Esophagus muscularis mucosa (tissue), 4 donors: Measurements from ENCODE around the gene GPT2. TPM values are rescaled to one million over a fixed set of nuclear protein-coding genes. Genes with fewer than 3 reads are reported as not detected.

Source experiments
- DNase-seq: peaks from one replicate; pipeline ENCODE4 v3.0.0-alpha.2; 2017; ENCODE audit errors: extremely low spot score
- H3K27ac ChIP-seq, 4 donors: fragments of 200-600 bp; sonication (generic); replicated peaks in 1 of 4; 1 replicate in 3 of 4; 2 replicates in 1 of 4; pipeline ENCODE4 v1.5.1; 2016 to 2019; ENCODE audit warnings: mild to moderate bottlenecking in 1 of 4
- H3K27me3 ChIP-seq, 4 donors: fragments of 200-600 bp; sonication (generic); one replicate each; pipeline versions ENCODE4 v1.5.1 to v1.6.0; 2016 to 2019
- H3K36me3 ChIP-seq, 4 donors: fragments of 200-600 bp; sonication (generic); one replicate each; pipeline ENCODE4 v1.5.1; 2016 to 2019
- H3K4me1 ChIP-seq, 4 donors: fragments of 200-600 bp; sonication (generic); one replicate each; pipeline ENCODE4 v1.5.1; 2016 to 2019
- H3K4me3 ChIP-seq, 4 donors: fragments of 200-600 bp; sonication (generic); 1 replicate in 2 of 4; 2 replicates in 2 of 4; pipeline ENCODE4 v1.5.1; 2016 to 2019; ENCODE audit warnings: mild to moderate bottlenecking in 4 of 4, moderate library complexity in 1 of 4
- H3K9me3 ChIP-seq, 4 donors: fragments of 200-600 bp; sonication (generic); 1 replicate in 3 of 4; 2 replicates in 1 of 4; pipeline ENCODE4 v1.5.1; 2016 to 2019
- CTCF ChIP-seq, 3 experiments: fragments of 200-600 bp in 2 of 3; fragments of 450-650 bp in 1 of 3; sonication (generic) in 2 of 3; IDR thresholded peaks; one replicate each; pipeline ENCODE4 v1.5.1; 2017 to 2019; ENCODE audit warnings: antibody characterized with exemption in 3 of 3, mild to moderate bottlenecking in 2 of 3, moderate library complexity in 1 of 3
- EP300 ChIP-seq: sonication (generic); formaldehyde crosslinking; IDR thresholded peaks from one replicate; pipeline ENCODE4 v1.6.1; 2017; ENCODE audit warnings: antibody characterized with exemption
- POLR2A ChIP-seq: fragments of 450-650 bp; IDR thresholded peaks from one replicate; pipeline ENCODE4 v1.6.1; 2017; ENCODE audit warnings: antibody characterized with exemption, moderate library complexity, mild to moderate bottlenecking, low read depth
- POLR2AphosphoS5 ChIP-seq, 2 donors: sonication (generic); formaldehyde crosslinking; IDR thresholded peaks; one replicate each; pipeline ENCODE4 v1.6.1; 2017; ENCODE audit warnings: antibody characterized with exemption in 2 of 2
- WGBS: methylation state at CpG from one replicate; pipeline ENCODE4 v1.1.5; 2018; 5-methylcytosine and 5-hydroxymethylcytosine counted together
- intact Hi-C: fragments of 100-400 bp; cut with DNase I; formaldehyde crosslinking; loops from one replicate; pipeline ENCODE4 v1.15.1; 2023
- total RNA-seq, 4 donors: library from RNA; depleted of rRNA; stranded (reverse); fragments of >200 nt; gene quantifications; one replicate each; pipeline versions ENCODE4 v1.1.0 to v1.2.1, GENCODE V29; 2016

GPT2 gene
- total RNA-seq, 4 donors from 2014 or later = 2.5 to 5.7 (median 3.6) TPM

- Histone ChIP-seq H3K27me3 (no peaks in the 10 kb centered on the region), H3K4me1 (peaks cover 0 to 9% (median 2%) of the 10 kb centered on the region in 4 donors), H3K36me3 (peaks cover 0 to 34% (median 7%) of the 10 kb centered on the region in 4 donors), H3K9me3 (no peaks in the 10 kb centered on the region), H3K27ac (no peak overlapping the region), H3K4me3 (no peak overlapping the region)
- no peak for DNase-seq
- no peak for TF ChIP-seq POLR2AphosphoS5 (IDR thresholded peaks at IDR 0.05)
- no peak for TF ChIP-seq EP300
- no peak for TF ChIP-seq POLR2A
- TF ChIP-seq CTCF (IDR thresholded peaks at IDR 0.05) = no peak
- intact Hi-C loops = no loop called here
- 93% methylated on average over 3 of the region's 3 CpGs for WGBS
Measured at GRCh38 chr16:46904471-46904870, 20.3 kb downstream of the GPT2 start.

- Histone ChIP-seq H3K36me3 (peaks cover 0 to 35% (median 0%) of the 10 kb centered on the region in 4 donors), H3K9me3 (no peaks in the 10 kb centered on the region), H3K4me3 (no peak overlapping the region), H3K4me1 (peaks cover 0 to 10% (median 2%) of the 10 kb centered on the region in 4 donors), H3K27ac (no peak overlapping the region), H3K27me3 (no peaks in the 10 kb centered on the region)
- TF ChIP-seq POLR2AphosphoS5 (IDR thresholded peaks at IDR 0.05) (no peak), EP300 (no peak), CTCF (IDR thresholded peaks at IDR 0.05) (no peak)
- intact Hi-C loops = no loop called here
- 91% methylated on average over 12 of the region's 12 CpGs for WGBS
- DNase-seq = no peak
Measured at GRCh38 chr16:46906360-46907060, 22.3 kb downstream of the GPT2 start.

GRCh38 chr16:46907061-46907774 is 23.1 kb downstream of the GPT2 start:
- Histone ChIP-seq H3K4me1 (peaks cover 0 to 10% (median 2%) of the 10 kb centered on the region in 4 donors), H3K27ac (no peak overlapping the region), H3K4me3 (no peak overlapping the region), H3K27me3 (no peaks in the 10 kb centered on the region), H3K36me3 (peaks cover 0 to 34% (median 0%) of the 10 kb centered on the region in 4 donors), H3K9me3 (no peaks in the 10 kb centered on the region)
- intact Hi-C loops = no loop called here
- WGBS = 94% methylated on average over 12 of the region's 12 CpGs
- no peak for DNase-seq
- TF ChIP-seq EP300 (no peak), CTCF (IDR thresholded peaks at IDR 0.05) (no peak), POLR2AphosphoS5 (IDR thresholded peaks at IDR 0.05) (no peak), POLR2A (no peak)

GRCh38 chr16:46908540-46909372 is 24.6 kb downstream of the GPT2 start:
- TF ChIP-seq POLR2A (no peak), CTCF (IDR thresholded peaks at IDR 0.05) (peak; percentile 62 to 90 (median 88)), EP300 (no peak), POLR2AphosphoS5 (IDR thresholded peaks at IDR 0.05) (no peak)
- Histone ChIP-seq H3K9me3 (no peaks in the 10 kb centered on the region), H3K4me1 (peaks cover 0 to 10% (median 2%) of the 10 kb centered on the region in 4 donors), H3K27ac (no peak overlapping the region), H3K27me3 (no peaks in the 10 kb centered on the region), H3K4me3 (no peak overlapping the region), H3K36me3 (peaks cover 0 to 41% (median 5%) of the 10 kb centered on the region in 4 donors)
- no peak for DNase-seq
- intact Hi-C loops = loop anchor here (1.0 kb wide), 1 partner anchor 53 kb away; no protein-coding TSS in a partner anchor
- 49% methylated on average over 6 of the region's 6 CpGs for WGBS
